Left renal cortex interstitium (tissue), 4 donors: ENCODE measurements around the gene SECISBP2. TPM values are rescaled to one million over a fixed set of nuclear protein-coding genes. Genes with fewer than 3 reads are reported as not detected.
"Not testable (repeated sequence)": the region's sequence is repeated elsewhere in the genome, so short reads cannot be mapped to it uniquely, and the experiment has no call there.

ENCODE experiments used
- DNase-seq, 4 donors: peaks; one replicate each; pipeline ENCODE4 v3.0.0-alpha.2; 2013; ENCODE audit warnings: low read depth in 4 of 4, low spot score in 2 of 4, missing footprints in 1 of 4
- polyA plus RNA-seq, 4 donors: library from polyadenylated mRNA; unstranded; fragments of 120-200 nt; gene quantifications; one replicate each; pipeline ENCODE4 v1.2.1, GENCODE V29; 2013; ENCODE audit not compliant: insufficient read length in 4 of 4

The SECISBP2 gene
- polyA plus RNA-seq, 4 donors, result 56.1 to 101 (median 80.3) TPM

DNA sequence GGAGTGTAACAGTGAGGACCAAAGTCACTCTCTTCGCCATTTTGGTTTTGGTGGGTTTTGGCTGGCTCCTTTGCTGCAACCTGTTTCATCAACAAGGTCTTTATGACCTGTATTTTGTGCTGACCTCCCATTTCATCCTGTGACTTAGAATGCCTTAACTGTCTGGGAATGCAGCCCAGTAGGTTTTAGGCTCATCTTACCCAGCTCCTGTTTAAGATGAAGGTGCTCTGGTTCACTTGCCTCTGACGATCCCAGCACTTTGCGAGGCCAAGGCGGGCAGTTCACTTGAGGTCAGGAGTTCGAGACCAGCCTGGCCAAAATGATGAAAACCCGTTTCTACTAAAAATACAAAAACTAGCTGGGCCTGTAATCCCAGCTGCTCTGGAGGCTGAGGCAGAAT is 9.1 kb upstream of the SECISBP2 start:
- no peak for DNase-seq

DNA sequence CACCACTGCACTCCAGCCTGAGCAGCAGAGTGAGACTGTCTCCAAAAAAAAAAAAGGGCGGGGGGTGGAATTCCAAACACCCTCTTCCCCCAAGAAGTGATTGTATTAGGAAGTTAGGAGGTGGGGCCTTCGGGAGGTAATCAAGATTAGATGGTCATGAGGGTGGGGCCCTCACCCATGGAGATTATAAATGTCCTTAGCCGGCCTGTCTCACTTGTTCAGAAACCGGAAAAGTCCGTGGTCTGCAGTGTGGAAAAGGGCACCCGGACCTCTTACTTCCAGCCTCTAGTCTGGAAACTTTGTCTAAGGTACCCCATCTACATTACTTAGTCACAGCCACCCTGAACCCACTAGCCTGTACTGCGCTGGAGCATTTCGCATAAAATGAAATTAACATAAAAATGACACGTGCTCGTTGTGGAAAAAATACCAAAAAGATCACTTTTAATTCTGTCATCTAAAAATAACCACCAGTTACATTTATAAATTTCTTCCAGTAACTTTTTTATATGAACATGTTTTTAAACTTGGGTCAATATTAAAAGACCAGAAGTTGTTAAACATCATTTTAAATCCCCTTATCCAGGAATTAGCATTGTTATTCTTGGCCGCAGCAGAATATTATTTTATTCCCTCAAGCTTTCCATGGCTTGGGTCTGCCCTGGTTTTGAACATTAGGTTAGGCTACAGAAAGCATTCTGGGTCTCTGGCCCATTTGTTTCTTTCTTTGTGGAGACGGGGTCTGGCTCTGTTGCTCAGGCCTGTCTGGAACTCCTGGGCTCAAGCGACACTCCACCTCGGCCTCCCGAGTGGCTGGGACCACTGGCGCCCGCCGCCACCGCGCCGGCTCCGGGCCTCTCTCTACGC is 8.5 kb upstream of the SECISBP2 start:
- DNase-seq, result peak in 1 of 4 donors; percentile 50

- DNase-seq, result peak; percentile 98 to 100 (median 100)
Measured at GRCh38 chr9:89310475-89311345, 7.6 kb upstream of the SECISBP2 start, which contains the start of gene CKS2. Gene CKS2, plus strand, starts transcription at chr9:89311195. Its CDS starts 98 bp downstream, at chr9:89311293.

GRCh38 chr9:89311346-89312221 is 6.7 kb upstream of the SECISBP2 start:
- DNase-seq, result no peak

- DNase-seq, result peak in 1 of 4 donors; percentile 47
Measured at GRCh38 chr9:89312222-89312571, 6.1 kb upstream of the SECISBP2 start.

- DNase-seq, result no peak
Measured at GRCh38 chr9:89313842-89314241, 4.5 kb upstream of the SECISBP2 start.

- no peak for DNase-seq
Measured at GRCh38 chr9:89314955-89315354, 3.3 kb upstream of the SECISBP2 start.

- DNase-seq, result no peak
Measured at GRCh38 chr9:89315482-89315881, 2.8 kb upstream of the SECISBP2 start.

DNA sequence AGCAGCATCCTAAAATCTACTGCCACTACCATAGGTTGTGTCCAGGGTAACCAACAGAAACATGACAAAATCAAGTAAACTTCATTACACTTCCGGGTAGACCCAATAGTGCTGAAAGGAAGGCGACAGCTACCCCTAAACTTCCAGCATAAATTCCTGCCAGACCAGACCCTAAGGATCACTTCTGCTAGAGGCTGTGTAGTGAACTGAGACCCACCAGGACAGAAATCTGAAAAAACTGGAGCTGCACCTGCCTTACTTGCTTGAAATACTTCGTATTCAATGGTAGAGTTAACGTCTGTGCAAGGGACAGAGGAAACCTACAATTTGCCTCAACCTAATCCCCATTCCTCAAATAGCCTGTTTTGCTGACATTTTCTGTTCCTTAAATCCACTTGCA is 1.0 kb upstream of the SECISBP2 start:
- DNase-seq, result no peak

- no peak for DNase-seq
Measured at GRCh38 chr9:89319015-89319905, 960 bp downstream of the SECISBP2 start.

GRCh38 chr9:89323390-89323789 is 5.1 kb downstream of the SECISBP2 start:
- DNase-seq, result no peak

- DNase-seq, result no peak
Measured at GRCh38 chr9:89325733-89326132, 7.4 kb downstream of the SECISBP2 start.

GRCh38 chr9:89328064-89328463 is 9.8 kb downstream of the SECISBP2 start:
- DNase-seq, result no peak

DNA sequence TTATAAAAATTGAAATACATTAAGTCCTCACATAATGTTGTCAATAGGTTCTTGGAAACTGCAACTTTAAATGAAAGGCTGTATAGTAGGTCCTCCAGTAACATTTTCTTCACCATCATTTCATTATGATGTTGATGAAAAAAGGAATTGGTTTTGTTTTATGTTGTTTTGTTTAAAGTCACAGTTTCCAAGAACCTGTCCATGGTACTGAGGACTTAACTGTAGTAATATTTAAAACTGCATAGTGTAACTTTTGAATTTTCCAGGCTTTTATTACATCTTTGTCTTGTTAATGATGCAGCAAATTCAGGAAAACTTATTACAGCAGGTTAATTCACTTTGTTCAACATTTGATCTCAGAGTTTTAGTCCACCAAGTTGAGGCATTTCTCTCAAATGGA is 11.6 kb downstream of the SECISBP2 start:
- DNase-seq, result no peak

- DNase-seq, result no peak
Measured at GRCh38 chr9:89330513-89330912, 12.2 kb downstream of the SECISBP2 start.

DNA sequence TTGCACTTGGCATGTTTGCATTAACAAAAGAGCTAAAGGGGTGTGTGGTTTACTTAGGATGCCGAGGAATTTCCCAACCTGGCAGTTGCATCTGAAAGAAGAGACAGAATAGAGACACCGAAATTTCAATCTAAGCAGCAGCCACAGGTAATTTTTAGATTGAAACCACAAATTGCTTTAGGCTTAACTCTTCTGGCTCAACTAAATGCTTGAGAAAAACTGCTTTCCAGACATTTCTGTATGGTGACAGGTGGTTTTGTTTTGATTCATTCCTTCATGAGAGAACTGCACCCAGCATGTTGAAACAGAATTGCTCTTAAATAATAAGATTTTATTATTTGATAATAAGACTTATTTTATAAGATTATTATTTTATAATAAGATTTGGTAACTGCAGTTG is 21.5 kb downstream of the SECISBP2 start:
- DNase-seq, result no peak

GRCh38 chr9:89340332-89340731 is 22.0 kb downstream of the SECISBP2 start:
- no peak for DNase-seq

DNA sequence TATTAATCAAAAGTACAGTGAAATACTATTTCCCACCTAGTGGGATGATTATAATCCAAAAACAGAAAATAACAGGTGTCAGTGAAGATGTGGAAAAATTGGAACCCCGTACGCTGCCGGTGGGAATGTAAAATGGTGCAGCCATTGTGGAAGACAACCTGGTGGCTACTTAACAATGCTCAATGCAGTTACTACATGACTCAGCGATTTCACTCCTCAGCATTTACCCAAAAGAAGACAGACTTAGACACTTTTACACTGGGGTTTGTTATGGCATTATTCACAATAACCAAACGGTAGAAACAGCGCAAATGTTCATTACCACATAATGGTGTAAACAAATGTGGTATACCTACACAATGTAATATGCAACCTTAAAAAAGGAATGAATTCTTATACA is 23.9 kb downstream of the SECISBP2 start:
- no peak for DNase-seq

DNA sequence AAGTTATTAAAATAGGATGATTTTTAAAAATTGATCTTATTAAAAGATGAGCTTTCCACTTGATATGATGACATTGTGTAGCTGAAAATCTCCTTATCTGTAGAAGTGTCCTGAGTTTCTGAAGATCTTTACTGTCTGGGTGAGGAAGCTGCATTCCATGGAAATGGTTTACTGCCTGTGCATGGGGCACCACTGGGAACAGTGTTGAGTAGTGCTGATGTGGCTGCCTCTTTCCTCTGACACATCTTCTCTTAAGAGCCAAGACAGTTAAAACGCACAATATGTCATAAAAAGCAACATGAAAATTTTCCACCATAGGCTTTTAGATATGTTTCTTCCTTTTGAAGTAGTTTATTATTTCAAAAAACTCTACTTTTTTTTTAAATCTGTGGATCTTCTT is 24.6 kb downstream of the SECISBP2 start:
- DNase-seq, result no peak

GRCh38 chr9:89343812-89344211 is 25.5 kb downstream of the SECISBP2 start:
- DNase-seq, result not testable (repeated sequence)
